HEK293 (cell line): ENCODE data around the gene MYRFL.

ENCODE experiments used
- CTCF ChIP-seq: fragments of 450-650 bp; formaldehyde crosslinking; IDR thresholded peaks from 2 replicates; pipeline ENCODE4 v1.5.1; 2016; ENCODE audit warnings: missing biosample characterization, missing genetic modification characterization
- EGR2 ChIP-seq: fragments of 450-650 bp; formaldehyde crosslinking; IDR thresholded peaks from 2 replicates; pipeline ENCODE4 v1.5.1; 2016; ENCODE audit warnings: low read depth, missing biosample characterization, missing genetic modification characterization

GRCh38 chr12:69986114-69986513 is 161.1 kb downstream of the MYRFL start:
- TF ChIP-seq EGR2 (tag by site-specific recombination): no peak
- TF ChIP-seq CTCF: no peak
